Measurements from ENCODE around the gene SAMD1. TPM values are rescaled to one million over a fixed set of nuclear protein-coding genes. Genes with fewer than 3 reads are reported as not detected.

Gene SAMD1
- total and polyA plus RNA-seq, 2 of the 8 experiments (the other 6 are each of a cell fraction or from before 2014, with no cell fraction given) = 40.0 to 100 TPM

GRCh38 chr19:14052470-14052869 lies 38.1 kb downstream of the SAMD1 start:
- H3K4ac ChIP-seq (replicated peaks; ENCODE audit: insufficient read length, low read depth, low read length) = no peak overlapping the region
- H3K9me3 ChIP-seq (ENCODE audit: insufficient read depth in 2 of 2, low read depth in 1 of 2, low read length in 1 of 2) = no peaks in the 10 kb centered on the region; a peak in 1 of 4 replicates
- no peak overlapping the region for H3K4me3 ChIP-seq (ENCODE audit: extremely low read depth in 1 of 4, insufficient read depth in 2 of 4, low read depth in 3 of 4, low read length in 4 of 4)
- no peak overlapping the region for H2BK120ac ChIP-seq (replicated peaks; ENCODE audit: low read depth, low read length)
- 92% methylated on average over 6 of the region's 6 CpGs; no CpG with 5 or more reads in 1 of the 2 experiments for whole genome bisulfite sequencing, 2 experiments (ENCODE audit: extremely low coverage in 1 of 2, insufficient coverage in 1 of 2, insufficient read length in 1 of 2, insufficient replicate concordance in 2 of 2, low coverage in 1 of 2, low lambda C conversion rate in 2 of 2, missing lambda C conversion rate in 1 of 2)
- no peak overlapping the region for H3K27ac ChIP-seq (ENCODE audit: low read depth, low read length)
- no peaks in the 10 kb centered on the region for H3K36me3 ChIP-seq (ENCODE audit: control insufficient read depth in 2 of 4, insufficient read depth in 4 of 4, low read length in 3 of 4)
- H3K9ac ChIP-seq (replicated peaks in 1 of 4; ENCODE audit: extremely low read depth in 1 of 4, low read depth in 3 of 4, low read length in 3 of 4) = no peak overlapping the region
- no peak overlapping the region for H3K56ac ChIP-seq (replicated peaks; ENCODE audit: insufficient read length, low read depth, low read length)
- H2BK15ac ChIP-seq (ENCODE audit: low read length) = no peak overlapping the region
- no peak for FAIRE-seq
- H2AK5ac ChIP-seq (ENCODE audit: low read depth, low read length) = no peak overlapping the region
- H3K79me2 ChIP-seq (ENCODE audit: control insufficient read depth in 1 of 2, insufficient read depth in 2 of 2, low read length in 2 of 2) = no peaks in the 10 kb centered on the region
- no peak overlapping the region for H2BK5ac ChIP-seq (ENCODE audit: low read depth, low read length)
- H3K4me2 ChIP-seq (ENCODE audit: insufficient read depth in 1 of 2, low read depth in 2 of 2, low read length in 2 of 2) = no peak overlapping the region
- H4K91ac ChIP-seq (replicated peaks; ENCODE audit: insufficient read length, low read length) = no peak overlapping the region
- H3K14ac ChIP-seq (ENCODE audit: insufficient read length) = no peak overlapping the region
- no peaks in the 10 kb centered on the region for H3K79me1 ChIP-seq (ENCODE audit: low read depth, low read length)
- ChIA-PET CTCF (ENCODE audit: partially characterized antibody) (interaction anchor here (0.9 to 9.9 kb wide), 10 partner anchors 11 to 173 kb away, joined by 3 to 66 read pairs (median 5); partner anchors contain the start of genes IL27RA and MISP3), POLR2A (ENCODE audit: partially characterized antibody) (interaction anchor here (0.9 to 1.8 kb wide), 3 partner anchors 9 to 84 kb away, joined by 3 to 5 read pairs (median 4); partner anchors contain the start of genes ASF1B and RFX1)
- no peak overlapping the region for H2BK20ac ChIP-seq (ENCODE audit: low read length)
- DNase-seq (ENCODE audit: low read depth in 1 of 2, low spot score in 2 of 2) = no peak
- peaks cover 5% of the 10 kb centered on the region; the same call in 1 of the 2 replicates for H3K23me2 ChIP-seq (ENCODE audit: low read depth, low read length)
- H2AFZ ChIP-seq (ENCODE audit: low read length) = no peak overlapping the region
- no peaks in the 10 kb centered on the region for H4K20me1 ChIP-seq (replicated peaks in 1 of 2; ENCODE audit: control insufficient read depth in 1 of 2, insufficient read depth in 2 of 2, low read length in 2 of 2)
- H4K5ac ChIP-seq (ENCODE audit: insufficient read length, low read depth, low read length) = no peak overlapping the region
- no peak overlapping the region for H3K18ac ChIP-seq (ENCODE audit: extremely low read depth, low read length)
- H3K27me3 ChIP-seq (replicated peaks in 1 of 4; ENCODE audit: control insufficient read depth in 3 of 4, extremely low read depth in 1 of 4, insufficient read depth in 3 of 4, low read length in 3 of 4) = peaks cover 0 to 2% (median 0%) of the 10 kb centered on the region in 4 experiments; a peak in 1 of 7 replicates
- H4K8ac ChIP-seq (ENCODE audit: extremely low read depth, insufficient read depth, low read length) = no peak overlapping the region; the same call in 1 of the 2 replicates
- H3K4me1 ChIP-seq (replicated peaks in 1 of 4; ENCODE audit: control insufficient read depth in 3 of 4, insufficient read depth in 4 of 4, low read length in 3 of 4) = peaks cover 0 to 4% (median under 1%) of the 10 kb centered on the region in 4 experiments; a peak in 2 of 7 replicates
- H2BK12ac ChIP-seq (ENCODE audit: low read depth, low read length) = no peak overlapping the region
- H3K23ac ChIP-seq (ENCODE audit: insufficient read length) = no peak overlapping the region
- no peak for TF ChIP-seq SIRT6 (IDR thresholded peaks at IDR 0.05; ENCODE audit: low read length)
